Fibroblast of lung (primary cell): Measurements from ENCODE around the gene CHGA. TPM values are rescaled to one million over a fixed set of nuclear protein-coding genes. Genes with fewer than 3 reads are reported as not detected.

Experiments used
- DNase-seq, 2 donors: peaks; one replicate each; pipeline versions ENCODE4 v3.0.0 to v3.0.0-alpha.2; 2010; ENCODE audit warnings: low read depth in 2 of 2
- H2AFZ ChIP-seq: 2 replicates; pipeline ENCODE4 v1.5.1; 2012; ENCODE audit warnings: low read length, control low read depth, inconsistent platforms
- H3K27ac ChIP-seq: 2 replicates; pipeline ENCODE4 v1.5.1; 2011; ENCODE audit warnings: low read length, control low read depth; ENCODE audit not compliant: insufficient read depth
- H3K27me3 ChIP-seq: 2 replicates; pipeline ENCODE4 v1.5.1; 2011; ENCODE audit warnings: mild to moderate bottlenecking, low read length; ENCODE audit not compliant: control insufficient read depth, insufficient read depth
- H3K36me3 ChIP-seq: 2 replicates; pipeline ENCODE4 v1.5.1; 2011; ENCODE audit warnings: low read length; ENCODE audit not compliant: control insufficient read depth, insufficient read depth
- H3K4me1 ChIP-seq: 2 replicates; pipeline ENCODE4 v1.5.1; 2011; ENCODE audit warnings: low read length; ENCODE audit not compliant: control insufficient read depth, insufficient read depth; ENCODE audit errors: extremely low read depth
- H3K4me2 ChIP-seq: 2 replicates; pipeline ENCODE4 v1.5.1; 2011; ENCODE audit warnings: low read length, control low read depth; ENCODE audit not compliant: insufficient read depth; ENCODE audit errors: extremely low read depth
- H3K4me3 ChIP-seq, 4 experiments: fragments of 200-600 bp in 1 of 4; sonication (generic) in 1 of 4; replicated peaks in 1 of 4; 2 replicates each; pipeline ENCODE4 v1.5.1; 2011 to 2016; ENCODE audit warnings: low read length in 4 of 4, low read depth in 3 of 4, mild to moderate bottlenecking in 3 of 4, control low read depth in 2 of 4, inconsistent platforms in 1 of 4, mixed read lengths in 1 of 4; ENCODE audit not compliant: insufficient read depth in 1 of 4; ENCODE audit errors: control extremely low read depth in 1 of 4
- H3K79me2 ChIP-seq: 2 replicates; pipeline ENCODE4 v1.5.1; 2012; ENCODE audit warnings: mild to moderate bottlenecking, low read length, inconsistent platforms; ENCODE audit not compliant: control insufficient read depth, insufficient read depth
- H3K9ac ChIP-seq: 2 replicates; pipeline ENCODE4 v1.5.1; 2011; ENCODE audit warnings: mild to moderate bottlenecking, low read length, control low read depth; ENCODE audit not compliant: insufficient read depth
- H3K9me3 ChIP-seq: 2 replicates; pipeline ENCODE4 v1.5.1; 2012; ENCODE audit warnings: low read depth, low read length; ENCODE audit not compliant: control insufficient read depth, insufficient read depth
- H4K20me1 ChIP-seq: 2 replicates; pipeline ENCODE4 v1.5.1; 2011; ENCODE audit warnings: low read length; ENCODE audit not compliant: control insufficient read depth, insufficient read depth; ENCODE audit errors: extremely low read depth
- CTCF ChIP-seq, 2 donors: IDR thresholded peaks in 1 of 2; conservative IDR thresholded peaks in 1 of 2; 1 replicate in 1 of 2; 2 replicates in 1 of 2; pipeline ENCODE4 v1.5.1; 2011 to 2012; ENCODE audit warnings: low read length in 2 of 2, control low read depth in 1 of 2, inconsistent platforms in 1 of 2, low read depth in 1 of 2, mild to moderate bottlenecking in 1 of 2
- EZH2 ChIP-seq: IDR thresholded peaks from 2 replicates; pipeline ENCODE4 v1.5.1; 2012; ENCODE audit warnings: low read length, control low read depth, mild to moderate bottlenecking; ENCODE audit errors: missing control alignments
- polyA plus RNA-seq, 2 donors: library from polyadenylated mRNA; depleted of rRNA in 1 of 2; stranded (reverse) in 1 of 2; unstranded in 1 of 2; fragments of >200 nt; gene quantifications; 2 replicates each; pipeline ENCODE4 v1.2.1, GENCODE V29; 2011 to 2012; ENCODE audit warnings: missing spikeins in 1 of 2
- total RNA-seq: library from RNA; depleted of rRNA; stranded (reverse); fragments of >200 nt; gene quantifications from 2 replicates; pipeline ENCODE4 v1.2.1, GENCODE V29; 2014

Gene CHGA
- total and polyA plus RNA-seq, 2 donors (not counting 1 experiment from before 2014, with no cell fraction given) = not detected

- Histone ChIP-seq H3K9ac (no peak overlapping the region), H3K4me2 (no peak overlapping the region), H3K79me2 (no peaks in the 10 kb centered on the region), H3K27ac (no peak overlapping the region), H3K27me3 (peaks cover 4% of the 10 kb centered on the region), H3K4me1 (no peaks in the 10 kb centered on the region), H4K20me1 (no peaks in the 10 kb centered on the region), H2AFZ (no peak overlapping the region), H3K9me3 (no peaks in the 10 kb centered on the region), H3K4me3 (no peak overlapping the region), H3K36me3 (no peaks in the 10 kb centered on the region)
- TF ChIP-seq CTCF (conservative IDR thresholded peaks at IDR 0.05 in 1 of 2, IDR thresholded peaks at IDR 0.05 in 1 of 2; ENCODE audit: low read depth in 1 of 2, low read length in 2 of 2) = no peak
- TF ChIP-seq EZH2 = no peak
- no peak for DNase-seq
Observed at GRCh38 chr14:92880351-92880750, 42.6 kb upstream of the CHGA start.

- Histone ChIP-seq H2AFZ (no peak overlapping the region), H3K27me3 (peaks cover 4% of the 10 kb centered on the region), H3K4me3 (no peak overlapping the region), H3K4me2 (no peak overlapping the region), H4K20me1 (no peaks in the 10 kb centered on the region), H3K36me3 (no peaks in the 10 kb centered on the region), H3K4me1 (no peaks in the 10 kb centered on the region), H3K79me2 (no peaks in the 10 kb centered on the region), H3K9ac (no peak overlapping the region), H3K27ac (no peak overlapping the region), H3K9me3 (no peaks in the 10 kb centered on the region)
- TF ChIP-seq EZH2 = no peak
- TF ChIP-seq CTCF (conservative IDR thresholded peaks at IDR 0.05 in 1 of 2, IDR thresholded peaks at IDR 0.05 in 1 of 2; ENCODE audit: low read depth in 1 of 2, low read length in 2 of 2) = peak in 1 of 2 donors; percentile 7
- peak; percentile 6 to 14 for DNase-seq
Observed at GRCh38 chr14:92880851-92881250, 42.1 kb upstream of the CHGA start.

- no peak overlapping the region for H3K4me2 ChIP-seq
- peaks cover 4% of the 10 kb centered on the region for H3K27me3 ChIP-seq
- no peak overlapping the region for H3K27ac ChIP-seq
- H3K4me3 ChIP-seq = no peak overlapping the region
- no peaks in the 10 kb centered on the region for H3K79me2 ChIP-seq
- H3K9ac ChIP-seq = no peak overlapping the region
- TF ChIP-seq CTCF (conservative IDR thresholded peaks at IDR 0.05 in 1 of 2, IDR thresholded peaks at IDR 0.05 in 1 of 2; ENCODE audit: low read depth in 1 of 2, low read length in 2 of 2) = no peak
- TF ChIP-seq EZH2 = no peak
- DNase-seq = no peak
- H3K36me3 ChIP-seq = no peaks in the 10 kb centered on the region
- no peaks in the 10 kb centered on the region for H4K20me1 ChIP-seq
- H3K9me3 ChIP-seq = no peaks in the 10 kb centered on the region
- H3K4me1 ChIP-seq = no peaks in the 10 kb centered on the region
- H2AFZ ChIP-seq = no peak overlapping the region
Observed at GRCh38 chr14:92883066-92883465, 39.9 kb upstream of the CHGA start.
